ENCODE results near the gene ZFPL1. TPM values are rescaled to one million over a fixed set of nuclear protein-coding genes. Genes with fewer than 3 reads are reported as not detected.

The ZFPL1 gene
- total RNA-seq, 2 donors from 2014 or later = 61.6 to 62.6 TPM

DNA sequence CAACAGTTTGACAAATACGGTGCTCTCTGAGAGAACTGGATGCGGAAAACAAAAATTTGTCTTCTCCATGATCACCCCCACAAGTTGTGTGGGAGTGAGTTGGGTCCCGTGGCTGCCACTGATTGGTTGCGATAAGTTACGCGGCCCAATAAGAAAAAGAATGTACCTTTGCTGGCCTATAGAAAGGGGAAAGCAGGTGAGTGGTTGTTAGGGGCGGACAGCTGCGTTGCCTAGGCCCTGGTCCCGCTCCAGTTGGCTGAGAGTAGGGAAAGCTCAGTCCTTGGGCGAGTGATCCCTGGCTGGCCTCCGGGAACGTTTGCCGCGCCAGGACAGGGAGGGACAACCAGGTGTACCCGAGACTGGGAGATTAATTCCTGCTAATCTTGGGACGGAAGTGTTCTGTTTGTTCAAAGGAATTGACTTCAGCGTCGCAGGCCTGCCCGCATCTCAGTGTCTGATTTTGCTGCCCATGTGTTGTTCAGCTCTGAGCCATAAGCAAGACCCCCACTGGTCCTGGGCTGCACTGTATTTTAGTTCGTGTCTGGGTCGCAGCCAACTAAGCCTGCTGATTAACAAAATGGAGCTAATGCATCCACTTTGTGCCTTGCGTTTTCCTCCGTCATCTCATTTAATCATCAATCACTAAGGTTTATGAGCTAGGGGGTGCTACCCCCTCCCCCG is 51.1 kb downstream of the ZFPL1 start:
- H3K36me3 ChIP-seq = peaks cover 14 to 17% of the 10 kb centered on the region in 2 donors
- H3K27me3 ChIP-seq (replicated peaks; ENCODE audit: insufficient read depth) = no peaks in the 10 kb centered on the region
- peak overlapping the region; percentile 98 for H3K27ac ChIP-seq
- H3K9me3 ChIP-seq = no peaks in the 10 kb centered on the region
- H3K4me1 ChIP-seq (replicated peaks) = peaks cover 7% of the 10 kb centered on the region
- TF ChIP-seq POLR2A (IDR thresholded peaks at IDR 0.05) = peak; percentile 87
- TF ChIP-seq, protein P1, sequence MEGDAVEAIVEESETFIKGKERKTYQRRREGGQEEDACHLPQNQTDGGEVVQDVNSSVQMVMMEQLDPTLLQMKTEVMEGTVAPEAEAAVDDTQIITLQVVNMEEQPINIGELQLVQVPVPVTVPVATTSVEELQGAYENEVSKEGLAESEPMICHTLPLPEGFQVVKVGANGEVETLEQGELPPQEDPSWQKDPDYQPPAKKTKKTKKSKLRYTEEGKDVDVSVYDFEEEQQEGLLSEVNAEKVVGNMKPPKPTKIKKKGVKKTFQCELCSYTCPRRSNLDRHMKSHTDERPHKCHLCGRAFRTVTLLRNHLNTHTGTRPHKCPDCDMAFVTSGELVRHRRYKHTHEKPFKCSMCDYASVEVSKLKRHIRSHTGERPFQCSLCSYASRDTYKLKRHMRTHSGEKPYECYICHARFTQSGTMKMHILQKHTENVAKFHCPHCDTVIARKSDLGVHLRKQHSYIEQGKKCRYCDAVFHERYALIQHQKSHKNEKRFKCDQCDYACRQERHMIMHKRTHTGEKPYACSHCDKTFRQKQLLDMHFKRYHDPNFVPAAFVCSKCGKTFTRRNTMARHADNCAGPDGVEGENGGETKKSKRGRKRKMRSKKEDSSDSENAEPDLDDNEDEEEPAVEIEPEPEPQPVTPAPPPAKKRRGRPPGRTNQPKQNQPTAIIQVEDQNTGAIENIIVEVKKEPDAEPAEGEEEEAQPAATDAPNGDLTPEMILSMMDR (IDR thresholded peaks at IDR 0.05) = no peak
- peak; percentile 96 for TF ChIP-seq POLR2AphosphoS5 (IDR thresholded peaks at IDR 0.05)
- intact Hi-C loops (cut with DNase I) = no loop called here
- peak; percentile 98 for DNase-seq (ENCODE audit: low spot score)
- peak overlapping the region; percentile 55 to 64 for H3K4me3 ChIP-seq
- WGBS = under 1% methylated on average over 24 of the region's 24 CpGs

GRCh38 chr11:65135633-65136145 is 51.7 kb downstream of the ZFPL1 start:
- intact Hi-C loops (cut with DNase I) = no loop called here
- 40% methylated on average over 11 of the region's 11 CpGs for WGBS
- DNase-seq (ENCODE audit: low spot score) = no peak

DNA sequence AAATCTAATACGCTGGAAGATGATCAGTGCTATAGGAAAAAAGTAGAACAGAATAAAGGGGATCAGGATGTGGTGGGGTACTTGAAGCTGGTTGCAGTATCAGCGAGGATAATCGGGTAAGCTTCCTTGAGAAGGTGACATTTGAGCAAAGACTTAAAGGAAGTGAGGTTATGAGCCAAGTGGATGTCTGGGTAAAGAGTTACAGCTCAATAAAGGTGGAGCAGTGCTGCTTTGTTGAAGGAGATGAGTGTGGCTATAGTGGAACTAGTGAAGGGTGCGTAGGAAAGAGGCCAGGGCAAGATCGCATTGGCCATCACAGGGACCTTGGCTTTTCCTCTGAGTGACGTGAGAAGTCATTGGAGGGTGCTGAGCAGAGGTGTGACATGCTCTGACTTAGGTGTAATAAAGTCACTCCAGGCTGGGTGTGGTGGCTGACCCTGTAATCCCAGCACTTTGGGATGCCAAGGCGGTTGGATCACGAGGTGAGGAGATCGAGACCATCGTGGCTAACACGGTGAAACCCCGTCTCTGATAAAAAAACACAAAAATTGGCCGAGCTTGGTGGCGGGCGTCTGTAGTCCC is 52.6 kb downstream of the ZFPL1 start:
- peaks cover 7% of the 10 kb centered on the region for H3K4me1 ChIP-seq (replicated peaks)
- H3K36me3 ChIP-seq = peaks cover 0 to 7% of the 10 kb centered on the region in 2 donors
- no peak for TF ChIP-seq POLR2AphosphoS5 (IDR thresholded peaks at IDR 0.05)
- TF ChIP-seq, protein P1 (IDR thresholded peaks at IDR 0.05) = no peak
- TF ChIP-seq POLR2A (IDR thresholded peaks at IDR 0.05) = no peak
- no peaks in the 10 kb centered on the region for H3K27me3 ChIP-seq (replicated peaks; ENCODE audit: insufficient read depth)
- H3K27ac ChIP-seq = peak overlapping the region in 1 of 2 donors; percentile 98
- no peak overlapping the region for H3K4me3 ChIP-seq
- 84% methylated on average over 15 of the region's 15 CpGs for WGBS
- DNase-seq (ENCODE audit: low spot score) = no peak
- intact Hi-C loops (cut with DNase I) = no loop called here
- H3K9me3 ChIP-seq = no peaks in the 10 kb centered on the region

More at GRCh38 chr11:65135633-65136145, 51.7 kb downstream of the ZFPL1 start:
- Histone ChIP-seq H3K4me1 (replicated peaks) (peaks cover 7% of the 10 kb centered on the region), H3K4me3 (peak overlapping the region; percentile 55 to 64), H3K36me3 (peaks cover 8 to 11% of the 10 kb centered on the region in 2 donors), H3K9me3 (no peaks in the 10 kb centered on the region), H3K27me3 (replicated peaks; ENCODE audit: insufficient read depth) (no peaks in the 10 kb centered on the region), H3K27ac (peak overlapping the region; percentile 98)
- TF ChIP-seq, protein P1 (IDR thresholded peaks at IDR 0.05) = no peak
- TF ChIP-seq POLR2A (IDR thresholded peaks at IDR 0.05) (no peak), POLR2AphosphoS5 (IDR thresholded peaks at IDR 0.05) (no peak)

Small RNAs within 50 kb of the gene (microRNA-seq; reads per million reads assigned to microRNA genes)
- gene MIR6751 = 0.67 reads per million

Small RNAs within 50 kb of the gene (small RNA-seq; reads per million reads assigned to genes)
- 0 reads per million in 2 donors for gene SNX15

Other genes with a start within 250 kb of the ZFPL1 start
- gene CDC42BPG, start 239.6 kb upstream of the ZFPL1 start, total RNA-seq = 10 to 100 TPM; 17.2 to 24.0 TPM
- 100 to 1,000 TPM in 1 of 2 donors, 10 to 100 TPM in 1; 38.8 to 104 TPM for gene EHD1, start 205.6 kb upstream of the ZFPL1 start, total RNA-seq
- gene ATG2A, start 167.0 kb upstream of the ZFPL1 start, total RNA-seq = 10 to 100 TPM; 38.4 to 66.1 TPM
- gene PPP2R5B, start 159.5 kb upstream of the ZFPL1 start, total RNA-seq = 10 to 100 TPM; 14.1 to 32.6 TPM
- not detected for gene GPHA2, start 148.3 kb upstream of the ZFPL1 start, total RNA-seq
- gene MAJIN, start 112.1 kb upstream of the ZFPL1 start, total RNA-seq = 1 to 10 TPM in 1 of 2 donors, not detected in 1; 7.4 TPM
- gene BATF2, start 87.3 kb upstream of the ZFPL1 start, total RNA-seq = 1 to 10 TPM; 1.5 TPM
- gene ARL2, start 70.1 kb upstream of the ZFPL1 start, total RNA-seq = 100 to 1,000 TPM in 1 of 2 donors, 10 to 100 TPM in 1; 86.5 to 135 TPM
- gene SNX15, start 56.8 kb upstream of the ZFPL1 start, total RNA-seq = 10 to 100 TPM; 23.4 to 25.2 TPM
- gene SAC3D1, start 43.0 kb upstream of the ZFPL1 start, total RNA-seq = 10 to 100 TPM; 25.0 to 29.4 TPM
- 10 to 100 TPM in 1 of 2 donors, 1 to 10 TPM in 1; 8.5 to 15.6 TPM for gene NAALADL1, start 25.7 kb upstream of the ZFPL1 start, total RNA-seq
- gene CDCA5, start 182 bp upstream of the ZFPL1 start, total RNA-seq = 10 to 100 TPM in 1 of 2 donors, 1 to 10 TPM in 1; 2.3 to 17.8 TPM
- 100 to 1,000 TPM; 323 to 542 TPM for gene VPS51, start 12.0 kb downstream of the ZFPL1 start, total RNA-seq
- 100 to 1,000 TPM in 1 of 2 donors, 10 to 100 TPM in 1; 73.9 to 185 TPM for gene TM7SF2, start 27.6 kb downstream of the ZFPL1 start, total RNA-seq
- 10 to 100 TPM; 32.7 to 37.8 TPM for gene ZNHIT2, start 33.5 kb downstream of the ZFPL1 start, total RNA-seq
- gene FAU, start 37.9 kb downstream of the ZFPL1 start, total RNA-seq = 100 to 1,000 TPM; 654 to 691 TPM
- 100 to 1,000 TPM in 1 of 2 donors, 10 to 100 TPM in 1; 99.9 to 113 TPM for gene MRPL49, start 38.1 kb downstream of the ZFPL1 start, total RNA-seq
- gene SYVN1, start 50.3 kb downstream of the ZFPL1 start, total RNA-seq = 100 to 1,000 TPM in 1 of 2 donors, 10 to 100 TPM in 1; 89.7 to 108 TPM
- not detected for gene SPDYC, start 86.0 kb downstream of the ZFPL1 start, total RNA-seq
- gene CAPN1, start 97.7 kb downstream of the ZFPL1 start, total RNA-seq = 100 to 1,000 TPM; 215 to 374 TPM
- gene POLA2, start 177.7 kb downstream of the ZFPL1 start, total RNA-seq = 10 to 100 TPM; 21.6 to 25.9 TPM
- 1 to 10 TPM; 7.7 to 8.7 TPM for gene CDC42EP2, start 230.6 kb downstream of the ZFPL1 start, total RNA-seq
- gene DPF2, start 249.6 kb downstream of the ZFPL1 start, total RNA-seq = 10 to 100 TPM; 39.3 to 74.1 TPM